ENCODE measurements around the gene FBLN2. TPM values are rescaled to one million over a fixed set of nuclear protein-coding genes. Genes with fewer than 3 reads are reported as not detected.

The FBLN2 gene
- total and polyA plus RNA-seq, 2 of the 13 experiments (the other 11 are each of a cell fraction or from before 2014, with no cell fraction given) = not detected

- Histone ChIP-seq H3K36me3 (replicated peaks in 1 of 2; ENCODE audit: control insufficient read depth in 1 of 2, insufficient read depth in 2 of 2, low read length in 2 of 2) (no peaks in the 10 kb centered on the region), H4K20me1 (ENCODE audit: insufficient read depth, low read length) (no peaks in the 10 kb centered on the region), H3K27ac (ENCODE audit: extremely low read length, insufficient read depth, low read length) (no peak overlapping the region), H2AFZ (ENCODE audit: low read length) (no peak overlapping the region), H3K9me3 (ENCODE audit: low read length) (no peaks in the 10 kb centered on the region), H3K9ac (ENCODE audit: insufficient read depth, low read depth, low read length) (no peak overlapping the region), H3K4me3 (replicated peaks in 1 of 3; ENCODE audit: insufficient read depth in 1 of 3, low read depth in 2 of 3, low read length in 3 of 3) (no peak overlapping the region), H3K4me2 (ENCODE audit: low read depth, low read length) (no peak overlapping the region), H3K79me2 (ENCODE audit: insufficient read depth, low read length) (no peaks in the 10 kb centered on the region), H3K27me3 (ENCODE audit: control insufficient read depth in 1 of 2, insufficient read depth in 2 of 2, low read length in 2 of 2) (peaks cover 20 to 84% of the 10 kb centered on the region in 2 experiments), H3K4me1 (ENCODE audit: insufficient read depth, low read length) (no peaks in the 10 kb centered on the region)
- 3% methylated on average over 10 of the region's 12 CpGs for WGBS (ENCODE audit: low lambda C conversion rate)
- intact Hi-C loops (cut with micrococcal nuclease; ENCODE audit: unreplicated experiment) (no loop called here), in situ Hi-C loops (cut with HindIII; ENCODE audit: extremely low pct_ligation_motif_present, low pct_unique_long_range_greater_than_20kb) (no loop called here)
- ATAC-seq (no peak), FAIRE-seq (no peak), DNase-seq (ENCODE audit: low spot score) (no peak)
- TF ChIP-seq SPEN (CRISPR knock-in tag; IDR thresholded peaks at IDR 0.05; ENCODE audit: low read depth) (no peak), MAFK (conservative IDR thresholded peaks at IDR 0.05 in 1 of 2, IDR thresholded peaks at IDR 0.05 in 1 of 2; ENCODE audit: low read length in 2 of 2) (peak; percentile 3 to 52; a peak in 2 of 4 replicates)
- ChIA-PET CTCF (ENCODE audit: low intra/inter-chr PET ratio, low total read pairs) (no interaction called here), POLR2A (no interaction called here)
- no TSS peak for BruUV-seq (replicated peaks)
These were observed 89.0 kb downstream of the FBLN2 start for GRCh38 chr3:13637953-13638352.

GRCh38 chr3:13638927-13639326, 90.0 kb downstream of the FBLN2 start:
- Histone ChIP-seq H3K9ac (ENCODE audit: insufficient read depth, low read depth, low read length) (no peak overlapping the region), H3K79me2 (ENCODE audit: insufficient read depth, low read length) (no peaks in the 10 kb centered on the region), H3K4me3 (replicated peaks in 1 of 3; ENCODE audit: insufficient read depth in 1 of 3, low read depth in 2 of 3, low read length in 3 of 3) (no peak overlapping the region), H3K4me2 (ENCODE audit: low read depth, low read length) (no peak overlapping the region), H3K4me1 (ENCODE audit: insufficient read depth, low read length) (no peaks in the 10 kb centered on the region), H4K20me1 (ENCODE audit: insufficient read depth, low read length) (no peaks in the 10 kb centered on the region), H3K27me3 (ENCODE audit: control insufficient read depth in 1 of 2, insufficient read depth in 2 of 2, low read length in 2 of 2) (peaks cover 20 to 82% of the 10 kb centered on the region in 2 experiments), H3K9me3 (ENCODE audit: low read length) (no peaks in the 10 kb centered on the region), H3K36me3 (replicated peaks in 1 of 2; ENCODE audit: control insufficient read depth in 1 of 2, insufficient read depth in 2 of 2, low read length in 2 of 2) (no peaks in the 10 kb centered on the region), H3K27ac (ENCODE audit: extremely low read length, insufficient read depth, low read length) (no peak overlapping the region), H2AFZ (ENCODE audit: low read length) (no peak overlapping the region)
- no peak for FAIRE-seq
- no peak for ATAC-seq
- no TSS peak for BruUV-seq (replicated peaks)
- intact Hi-C loops (cut with micrococcal nuclease; ENCODE audit: unreplicated experiment) (no loop called here), in situ Hi-C loops (cut with HindIII; ENCODE audit: extremely low pct_ligation_motif_present, low pct_unique_long_range_greater_than_20kb) (no loop called here)
- POLR2A ChIA-PET = no interaction called here
- TF ChIP-seq HNRNPH1 (optimal IDR thresholded peaks at IDR 0.05; ENCODE audit: low read depth, low read length) = no peak
- no peak for TF ChIP-seq POLR2G (IDR thresholded peaks at IDR 0.05; ENCODE audit: low read depth, low read length)
- WGBS (ENCODE audit: low lambda C conversion rate) = 61% methylated on average over 14 of the region's 17 CpGs
- no peak for DNase-seq (ENCODE audit: low spot score)
- CTCF ChIA-PET (ENCODE audit: low intra/inter-chr PET ratio, low total read pairs) = no interaction called here

Measured in HepG2 (cell line).